Epithelial cell of proximal tubule (primary cell): ENCODE data around the gene RXRA. TPM values are rescaled to one million over a fixed set of nuclear protein-coding genes. Genes with fewer than 3 reads are reported as not detected.
A peak's percentile ranks its signal among the peaks of the same experiment; 100 is the strongest.

ENCODE experiments used
- DNase-seq: peaks from one replicate; pipeline ENCODE4 v3.0.0-alpha.2; 2011; ENCODE audit warnings: low read depth
- H3K4me3 ChIP-seq: 2 replicates; pipeline ENCODE4 v1.5.1; 2011; ENCODE audit warnings: low read depth, mild to moderate bottlenecking, low read length
- CTCF ChIP-seq: conservative IDR thresholded peaks from 2 replicates; pipeline ENCODE4 v1.5.1; 2012; ENCODE audit warnings: low read depth, mild to moderate bottlenecking, low read length
- total RNA-seq: library from RNA; depleted of rRNA; stranded (reverse); fragments of >200 nt; gene quantifications from 2 replicates; pipeline ENCODE4 v1.2.3, GENCODE V29; 2015

Gene RXRA
- total RNA-seq, 1 donor from 2014 or later: 8.4 TPM

DNA sequence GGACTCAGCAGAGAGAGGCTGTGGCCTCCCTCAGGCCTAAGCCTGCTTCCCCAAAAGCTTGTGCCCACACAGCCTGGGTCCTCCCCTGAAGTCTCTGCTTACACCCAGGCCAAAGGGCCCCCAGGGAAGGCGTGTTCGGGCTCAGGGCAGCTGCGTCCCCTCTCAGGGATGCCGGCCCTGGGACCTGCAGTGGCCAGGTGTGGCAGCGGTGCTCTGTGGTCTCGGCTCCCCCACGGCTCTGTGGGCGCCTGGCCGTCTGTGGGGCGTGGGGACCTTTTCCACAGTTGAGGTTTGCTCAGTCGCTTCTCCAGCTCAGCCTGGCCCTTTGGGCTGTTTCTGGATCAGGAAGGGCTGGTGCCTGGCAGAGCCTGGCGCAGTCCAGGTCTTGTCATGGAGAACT, 75.9 kb downstream of the RXRA start:
- no peak for DNase-seq
- H3K4me3 ChIP-seq: no peak overlapping the region
- no peak for TF ChIP-seq CTCF

DNA sequence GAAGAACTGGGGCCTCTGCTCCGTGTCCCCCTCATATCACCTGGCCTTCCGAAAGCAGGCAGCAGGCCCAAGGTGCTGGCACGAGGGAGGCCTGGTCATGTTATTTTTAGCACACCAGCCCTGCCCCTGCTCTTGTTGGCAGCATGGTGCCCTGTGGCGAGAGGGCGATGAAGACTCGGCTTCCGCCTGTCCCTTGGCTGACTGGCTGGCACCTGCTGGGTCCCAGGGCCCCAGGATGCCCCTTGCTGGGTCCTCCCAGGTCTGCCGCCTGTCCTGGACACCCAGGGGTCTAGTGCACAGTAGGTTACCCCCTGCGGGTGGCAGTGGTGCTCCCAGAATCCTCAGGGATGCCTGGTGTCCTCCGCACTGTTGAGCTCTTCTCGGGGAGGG, 77.0 kb downstream of the RXRA start:
- no peak for TF ChIP-seq CTCF
- no peak for DNase-seq
- H3K4me3 ChIP-seq: no peak overlapping the region

DNA sequence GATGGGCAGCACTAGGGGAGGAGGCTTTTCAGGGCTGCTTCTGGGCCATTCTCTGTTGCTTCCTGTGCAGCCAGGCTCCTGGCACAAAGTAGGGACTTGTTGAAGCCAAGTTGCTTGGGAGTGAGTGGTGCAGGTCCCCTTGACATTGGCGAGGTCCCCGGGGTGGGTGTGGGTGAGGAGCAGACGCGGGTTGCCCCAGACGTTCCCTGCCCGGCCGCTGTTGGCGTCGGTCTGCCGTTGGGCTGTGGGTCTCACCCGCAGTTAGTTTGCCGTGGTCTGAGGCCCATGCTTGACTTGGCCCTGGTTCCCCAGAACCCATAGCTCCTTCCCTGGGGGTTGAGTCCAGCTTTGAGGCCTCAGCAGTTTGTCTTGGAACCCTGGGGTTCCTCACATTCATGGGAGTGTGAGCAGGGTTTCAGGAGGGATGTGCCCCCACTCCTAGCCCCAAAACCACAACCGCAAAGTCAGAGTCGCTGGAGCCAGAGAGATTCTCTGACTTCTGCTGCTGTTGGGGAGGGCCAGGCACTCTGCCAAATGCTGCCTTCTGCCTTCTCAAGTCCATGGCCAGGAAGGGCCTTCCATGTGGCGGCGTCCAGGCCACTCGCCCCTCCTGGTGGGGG, 77.5 kb downstream of the RXRA start:
- H3K4me3 ChIP-seq: no peak overlapping the region
- DNase-seq: no peak
- TF ChIP-seq CTCF: no peak

GRCh38 chr9:134404376-134405358, 78.4 kb downstream of the RXRA start:
- H3K4me3 ChIP-seq: no peak overlapping the region
- no peak for DNase-seq
- no peak for TF ChIP-seq CTCF

- TF ChIP-seq CTCF: no peak
- DNase-seq: no peak
- H3K4me3 ChIP-seq: no peak overlapping the region
These were observed 79.3 kb downstream of the RXRA start for GRCh38 chr9:134405527-134405926.

DNA sequence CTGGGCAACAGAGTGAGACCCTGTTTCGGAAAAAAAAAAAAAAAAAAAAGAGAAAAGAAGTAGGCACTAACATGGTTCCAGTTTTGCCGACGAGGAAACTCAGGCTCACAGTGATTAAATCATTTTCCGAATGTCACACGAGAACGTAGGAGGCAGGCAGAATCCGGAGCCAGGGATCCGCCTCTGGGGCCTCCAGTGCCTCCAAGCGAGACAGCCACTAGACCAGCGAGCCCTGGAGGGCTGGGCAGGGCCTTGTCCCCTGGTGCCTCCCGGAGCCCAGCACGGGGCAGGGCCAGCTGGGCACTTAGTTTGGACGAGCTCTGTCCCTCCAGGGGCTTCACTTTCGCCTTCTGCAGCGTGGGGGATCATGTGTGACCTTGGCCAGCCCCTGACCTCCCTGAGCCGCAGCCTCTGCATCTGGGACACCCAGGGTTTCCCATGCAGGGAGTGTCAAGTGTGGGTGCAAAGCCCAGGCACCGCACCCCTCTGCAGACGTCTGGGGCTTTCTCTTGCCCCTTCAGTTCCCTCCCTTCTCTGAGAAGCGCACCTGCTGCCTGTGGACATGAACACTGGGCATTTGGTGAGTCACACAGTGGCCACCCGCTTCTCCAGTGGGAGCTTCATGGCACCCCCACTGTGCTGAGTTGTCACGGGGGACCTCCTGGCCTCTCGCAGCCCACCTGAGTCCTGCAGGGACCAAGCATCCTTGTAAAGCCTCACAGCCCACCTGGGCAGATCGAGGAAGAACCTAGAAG, 80.3 kb downstream of the RXRA start:
- DNase-seq: no peak
- peak overlapping the region; percentile 35 for H3K4me3 ChIP-seq
- no peak for TF ChIP-seq CTCF
